Aortic smooth muscle cell (primary cell): Measurements from ENCODE around the gene TAP1. TPM values are rescaled to one million over a fixed set of nuclear protein-coding genes. Genes with fewer than 3 reads are reported as not detected.

ENCODE experiments used
- total RNA-seq: library from RNA; depleted of rRNA; stranded (reverse); fragments of >200 nt; gene quantifications from 2 replicates; pipeline ENCODE4 v1.2.3, GENCODE V29; 2014

TAP1 gene, protein sequence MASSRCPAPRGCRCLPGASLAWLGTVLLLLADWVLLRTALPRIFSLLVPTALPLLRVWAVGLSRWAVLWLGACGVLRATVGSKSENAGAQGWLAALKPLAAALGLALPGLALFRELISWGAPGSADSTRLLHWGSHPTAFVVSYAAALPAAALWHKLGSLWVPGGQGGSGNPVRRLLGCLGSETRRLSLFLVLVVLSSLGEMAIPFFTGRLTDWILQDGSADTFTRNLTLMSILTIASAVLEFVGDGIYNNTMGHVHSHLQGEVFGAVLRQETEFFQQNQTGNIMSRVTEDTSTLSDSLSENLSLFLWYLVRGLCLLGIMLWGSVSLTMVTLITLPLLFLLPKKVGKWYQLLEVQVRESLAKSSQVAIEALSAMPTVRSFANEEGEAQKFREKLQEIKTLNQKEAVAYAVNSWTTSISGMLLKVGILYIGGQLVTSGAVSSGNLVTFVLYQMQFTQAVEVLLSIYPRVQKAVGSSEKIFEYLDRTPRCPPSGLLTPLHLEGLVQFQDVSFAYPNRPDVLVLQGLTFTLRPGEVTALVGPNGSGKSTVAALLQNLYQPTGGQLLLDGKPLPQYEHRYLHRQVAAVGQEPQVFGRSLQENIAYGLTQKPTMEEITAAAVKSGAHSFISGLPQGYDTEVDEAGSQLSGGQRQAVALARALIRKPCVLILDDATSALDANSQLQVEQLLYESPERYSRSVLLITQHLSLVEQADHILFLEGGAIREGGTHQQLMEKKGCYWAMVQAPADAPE
- total RNA-seq, result 35.9 and 41.0 TPM in 2 replicates

DNA sequence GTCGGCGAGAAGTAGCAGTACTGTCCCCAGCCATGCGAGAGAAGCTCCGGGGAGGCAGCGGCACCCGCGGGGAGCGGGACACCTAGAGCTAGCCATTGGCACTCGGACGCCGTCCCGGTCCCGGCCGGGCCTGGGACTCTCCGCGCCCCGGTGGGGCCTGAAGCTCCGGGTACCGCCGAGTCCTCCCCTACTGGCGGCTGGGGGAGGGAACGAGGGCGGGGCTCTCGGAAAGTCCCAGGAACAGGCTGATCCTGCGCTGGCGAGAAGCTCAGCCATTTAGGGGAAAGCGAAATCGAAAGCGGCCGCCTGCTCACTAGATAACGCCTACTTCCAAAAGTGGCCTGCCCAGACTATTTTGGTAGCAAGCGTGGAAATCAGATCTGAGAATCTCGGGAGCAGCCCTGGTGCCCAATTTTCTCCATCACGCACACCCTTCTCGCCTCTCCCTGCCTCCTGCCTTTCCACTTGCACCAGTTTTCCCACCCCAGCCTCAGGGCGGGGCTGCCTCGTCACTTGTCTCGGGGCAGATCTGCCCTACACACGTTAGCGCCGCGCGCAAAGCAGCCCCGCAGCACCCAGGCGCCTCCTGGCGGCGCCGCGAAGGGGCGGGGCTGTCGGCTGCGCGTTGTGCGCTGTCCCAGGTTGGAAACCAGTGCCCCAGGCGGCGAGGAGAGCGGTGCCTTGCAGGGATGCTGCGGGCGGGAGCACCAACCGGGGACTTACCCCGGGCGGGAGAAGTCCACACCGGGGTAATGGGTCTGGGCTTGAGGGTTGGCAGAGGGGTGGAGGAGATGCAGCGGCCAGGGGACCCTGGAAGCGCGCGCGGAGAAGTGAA is at the start of gene TAP1, which contains the start of gene PSMB9:
Gene TAP1 (minus strand): TSS at position 164 of the 835 bp plus-strand sequence. CDS start 68 bp downstream, at position 96.
Gene PSMB9 (plus strand): TSS at position 652 of the 835 bp plus-strand sequence. CDS start 38 bp downstream, at position 690.

DNA sequence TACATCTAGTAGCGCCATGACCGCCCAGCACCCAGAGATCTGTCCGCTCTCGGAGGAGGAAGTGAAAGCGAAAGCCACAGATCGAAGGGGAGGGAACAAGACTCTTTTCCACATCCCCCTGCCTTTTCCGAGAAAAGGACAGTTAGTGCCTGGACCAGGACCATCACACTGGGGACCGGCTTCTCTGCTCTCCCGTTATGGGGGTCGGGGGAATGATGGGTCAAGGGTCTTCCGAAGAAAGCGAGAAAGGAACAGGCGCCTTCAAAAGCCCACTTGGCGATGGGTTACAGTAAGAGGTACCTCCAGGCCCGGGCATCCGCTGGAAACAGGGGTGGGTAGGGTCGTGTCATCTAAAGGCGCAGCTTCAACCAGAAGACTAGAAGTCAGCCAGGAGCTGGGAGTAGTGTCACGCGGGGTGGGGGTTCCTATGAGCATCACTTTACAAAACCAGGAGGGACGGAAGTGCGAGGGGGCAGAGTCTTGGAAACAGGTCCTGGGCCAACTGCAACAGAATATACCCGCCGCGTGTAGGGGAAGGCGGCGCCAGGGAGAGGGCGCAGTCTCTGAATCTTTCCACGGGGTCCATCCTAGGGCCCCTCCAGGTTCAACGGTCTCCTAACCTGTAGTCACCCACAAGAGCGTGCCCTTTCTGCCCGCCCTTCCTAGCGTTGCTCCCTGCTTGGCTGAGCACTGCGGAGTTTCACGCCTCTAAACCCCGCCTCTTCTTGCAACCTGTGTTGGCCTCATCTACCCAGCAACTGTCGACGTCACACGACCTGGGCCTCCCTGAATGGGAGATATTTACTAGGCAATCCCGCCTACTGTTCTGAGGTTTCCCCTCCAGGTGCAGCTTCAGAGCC is 9.3 kb downstream of the TAP1 start, which contains the start of gene PSMB8:
Gene PSMB8 (minus strand): TSS at position 69 of the 860 bp plus-strand sequence. CDS start 51 bp downstream, at position 18.

DNA sequence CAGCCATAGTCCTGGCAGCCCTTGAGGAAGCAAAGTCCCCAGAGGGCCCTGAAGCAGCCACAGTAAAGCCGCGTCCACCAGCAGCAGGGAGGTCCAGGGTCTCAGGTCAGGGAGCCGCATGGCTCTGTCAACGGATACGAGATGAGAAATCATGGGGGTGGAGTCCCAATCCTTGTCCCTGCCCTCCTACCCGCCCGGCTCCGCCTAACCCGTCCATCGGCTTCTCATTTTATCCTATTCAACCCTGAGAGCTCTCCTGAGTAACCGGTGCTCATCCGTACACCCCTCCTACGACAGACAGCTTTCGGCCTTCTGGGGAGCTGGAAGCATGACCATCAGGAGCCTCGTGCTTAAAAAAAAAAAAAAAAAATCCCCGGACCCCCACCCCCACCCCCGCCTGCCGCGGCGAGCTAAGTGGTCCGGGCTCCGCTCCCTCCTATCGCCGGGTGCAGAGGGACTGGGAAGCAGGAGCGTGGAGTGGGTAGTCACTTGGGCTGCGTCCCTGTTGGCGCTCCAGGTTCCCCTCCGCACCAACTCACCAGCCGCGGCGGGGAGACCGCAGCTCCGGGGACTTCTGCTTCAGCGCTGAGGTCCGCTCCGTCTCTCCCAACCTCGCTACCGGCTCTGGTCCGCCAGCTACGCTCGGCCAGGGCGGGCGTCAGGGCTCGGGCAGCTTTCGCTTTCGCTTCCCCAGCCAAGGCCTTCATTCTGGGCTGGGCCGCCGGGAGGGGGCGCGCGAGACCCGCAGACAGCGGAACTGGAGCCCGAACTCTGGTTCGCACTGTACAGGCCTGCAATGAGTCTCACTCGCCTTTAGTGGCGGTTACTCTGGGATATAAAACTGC is 15.2 kb downstream of the TAP1 start, which contains the start of gene TAP2:
Gene TAP2 (minus strand): TSS at position 626 of the 845 bp plus-strand sequence. CDS start 506 bp downstream, at position 120.

DNA sequence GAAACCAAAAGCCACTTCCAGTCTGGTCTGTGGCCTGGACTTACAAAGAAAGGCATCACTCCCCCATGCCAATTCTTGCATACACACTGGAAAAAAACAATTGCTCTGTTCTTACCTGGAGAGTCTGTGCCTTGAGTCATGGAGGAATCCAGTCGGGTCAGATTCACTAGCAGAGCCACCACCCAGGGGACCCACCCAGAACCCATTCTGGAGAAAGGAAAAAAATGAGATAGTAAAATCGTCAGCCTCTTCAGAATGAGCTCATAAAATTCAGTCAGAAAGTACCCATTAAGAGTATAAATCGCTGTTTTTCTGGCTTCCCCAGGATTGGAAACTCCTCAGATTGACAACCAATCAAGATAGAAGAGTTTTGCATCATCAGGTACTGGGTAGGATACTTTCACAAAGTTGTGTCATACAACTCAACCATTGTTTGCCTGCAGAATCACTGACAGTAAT is 36.7 kb downstream of the TAP1 start, which contains the start of gene HLA-DOB:
Gene HLA-DOB (minus strand): TSS at position 257 of the 459 bp plus-strand sequence. CDS start 51 bp downstream, at position 206.

Other genes with a start within 250 kb of the TAP1 start
- gene HLA-DQA1, start 216.3 kb downstream of the TAP1 start, total RNA-seq, result 0.40 TPM in 1 of 2 replicates, not detected in the other
- not detected in 2 replicates for gene HLA-DQB1, start 187.0 kb downstream of the TAP1 start, total RNA-seq
- not detected in 2 replicates for gene HLA-DQA2, start 112.3 kb downstream of the TAP1 start, total RNA-seq
- not detected in 2 replicates for gene HLA-DQB2, start 90.2 kb downstream of the TAP1 start, total RNA-seq
- 0.13 TPM in 1 of 2 replicates, not detected in the other for gene HLA-DOB, start 36.7 kb downstream of the TAP1 start, total RNA-seq
- 21.3 and 21.8 TPM in 2 replicates for gene TAP2, start 15.0 kb downstream of the TAP1 start, total RNA-seq
- gene PSMB8, start 9.7 kb downstream of the TAP1 start, total RNA-seq, result 65.9 and 83.3 TPM in 2 replicates
- gene PSMB9, start 488 bp upstream of the TAP1 start, total RNA-seq, result 18.5 and 23.4 TPM in 2 replicates
- 0.13 TPM in 1 of 2 replicates, not detected in the other for gene HLA-DMB, start 87.3 kb upstream of the TAP1 start, total RNA-seq
- gene HLA-DMA, start 99.4 kb upstream of the TAP1 start, total RNA-seq, result 0.79 and 1.8 TPM in 2 replicates
- gene BRD2, start 114.9 kb upstream of the TAP1 start, total RNA-seq, result 71.5 and 87.9 TPM in 2 replicates
- not detected in 2 replicates for gene HLA-DOA, start 155.9 kb upstream of the TAP1 start, total RNA-seq
- 2.0 and 2.8 TPM in 2 replicates for gene HLA-DPA1, start 219.9 kb upstream of the TAP1 start, total RNA-seq
- gene HLA-DPB1, start 222.3 kb upstream of the TAP1 start, total RNA-seq, result 14.3 and 20.3 TPM in 2 replicates